ENCODE results near the gene LYZL1. TPM values are rescaled to one million over a fixed set of nuclear protein-coding genes. Genes with fewer than 3 reads are reported as not detected.

The LYZL1 gene
- total and polyA plus RNA-seq, 2 of the 8 experiments (the other 6 are each of a cell fraction or from before 2014, with no cell fraction given): not detected

DNA sequence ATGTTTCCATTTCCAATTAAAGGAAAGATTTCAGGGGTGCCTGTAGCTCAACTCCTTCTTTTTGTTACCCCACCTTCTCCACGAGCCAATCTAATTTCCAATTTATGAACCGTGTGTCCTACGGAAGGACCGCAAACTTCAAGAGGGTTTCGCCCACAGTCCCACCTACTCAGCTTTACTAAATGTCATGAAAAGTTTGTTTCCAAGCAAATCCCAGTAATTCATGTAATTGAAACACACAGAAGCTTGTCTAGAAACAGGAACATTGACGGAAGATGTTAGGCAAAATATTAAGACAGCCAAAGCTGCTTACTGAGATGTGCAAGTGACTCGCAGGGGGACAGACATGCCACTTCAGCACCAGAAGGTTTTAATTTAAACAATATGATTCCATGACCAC is 32.9 kb upstream of the LYZL1 start (continued):
- TF ChIP-seq SP1 (IDR thresholded peaks at IDR 0.05; ENCODE audit: low read depth, low read length) (no peak), KDM1A (IDR thresholded peaks at IDR 0.05; ENCODE audit: borderline replicate concordance, low read length) (no peak), RBBP5 (IDR thresholded peaks at IDR 0.05; ENCODE audit: borderline replicate concordance, low read depth, low read length) (no peak), RXRA (IDR thresholded peaks at IDR 0.05; ENCODE audit: insufficient read depth, low read depth, low read length) (no peak), NRF1 (IDR thresholded peaks at IDR 0.05; ENCODE audit: low read depth, low read length) (no peak)
- TF ChIP-seq, protein P1, sequence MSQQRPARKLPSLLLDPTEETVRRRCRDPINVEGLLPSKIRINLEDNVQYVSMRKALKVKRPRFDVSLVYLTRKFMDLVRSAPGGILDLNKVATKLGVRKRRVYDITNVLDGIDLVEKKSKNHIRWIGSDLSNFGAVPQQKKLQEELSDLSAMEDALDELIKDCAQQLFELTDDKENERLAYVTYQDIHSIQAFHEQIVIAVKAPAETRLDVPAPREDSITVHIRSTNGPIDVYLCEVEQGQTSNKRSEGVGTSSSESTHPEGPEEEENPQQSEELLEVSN (IDR thresholded peaks at IDR 0.05): no peak

Data from H1 (cell line).